HepG2 (cell line): ENCODE measurements around the gene TTN. TPM values are rescaled to one million over a fixed set of nuclear protein-coding genes. Genes with fewer than 3 reads are reported as not detected.
A peak's percentile ranks its signal among the peaks of the same experiment; 100 is the strongest.

Experiments
- ATAC-seq: fragments of 200-7000 bp; cut with Tn5 transposase; 3 replicates; pipeline ENCODE4 v1.9.1; 2020; ENCODE audit warnings: mild to moderate bottlenecking, moderate library complexity
- BruUV-seq: library from RNA; stranded (reverse); fragments of 400-500 nt; replicated peaks from 2 replicates; lab custom pipeline; 2021; lab: Mats Ljungman, UMichigan
- CTCF ChIA-PET: fragments of 300-600 bp; formaldehyde crosslinking; extraction: SDS; loops from one replicate; lab custom pipeline; 2021; ENCODE audit warnings: low total read pairs, inconsistent platforms, low intra/inter-chr PET ratio; lab: Yijun Ruan, JAX
- POLR2A ChIA-PET: fragments of 350-600 bp; sonication (Branson Sonifier 250); formaldehyde crosslinking; loops from one replicate; lab custom pipeline; 2020; ENCODE audit warnings: antibody characterized with exemption, inconsistent platforms; lab: Yijun Ruan, JAX
- DNase-seq: peaks from one replicate; pipeline ENCODE4 v3.0.0-alpha.2; 2015; ENCODE audit warnings: low spot score
- FAIRE-seq: peaks from 3 replicates; lab custom pipeline; 2011; peaks lifted over from hg19 to GRCh38; lab: Jason Lieb, UNC
- H2AFZ ChIP-seq: one replicate; pipeline ENCODE4 v1.6.1; 2011; ENCODE audit warnings: low read length, inconsistent platforms
- H3K27ac ChIP-seq: fragments of 300-600 bp; 3 replicates; pipeline ENCODE4 v1.8.0; 2011; ENCODE audit warnings: mixed run types, mild to moderate bottlenecking, mixed read lengths, low read length, inconsistent platforms; ENCODE audit not compliant: insufficient read depth; ENCODE audit errors: extremely low read length
- H3K27me3 ChIP-seq, 2 experiments: fragments of 200-600 bp in 1 of 2; 2 replicates in 1 of 2; 3 replicates in 1 of 2; pipeline versions ENCODE4 v1.6.0 to v1.8.0; 2011; ENCODE audit warnings: low read length in 2 of 2, mild to moderate bottlenecking in 2 of 2, moderate library complexity in 2 of 2, inconsistent platforms in 1 of 2; ENCODE audit not compliant: insufficient read depth in 2 of 2, control insufficient read depth in 1 of 2
- H3K36me3 ChIP-seq, 2 experiments: fragments of 200-600 bp in 1 of 2; replicated peaks in 1 of 2; 2 replicates in 1 of 2; 3 replicates in 1 of 2; pipeline versions ENCODE4 v1.5.1 to v1.8.0; 2011; ENCODE audit warnings: low read length in 2 of 2, inconsistent platforms in 1 of 2; ENCODE audit not compliant: insufficient read depth in 2 of 2, control insufficient read depth in 1 of 2
- H3K4me1 ChIP-seq: 2 replicates; pipeline ENCODE4 v1.5.1; 2012; ENCODE audit warnings: low read length, inconsistent platforms; ENCODE audit not compliant: insufficient read depth
- H3K4me2 ChIP-seq: 2 replicates; pipeline ENCODE4 v1.6.0; 2011; ENCODE audit warnings: low read depth, low read length, inconsistent platforms
- H3K4me3 ChIP-seq, 3 experiments: fragments of 200-600 bp in 1 of 3; sonication (generic), shearing (Covaris generic) in 1 of 3; replicated peaks in 1 of 3; 2 replicates each; pipeline ENCODE4 v1.5.1; 2011 to 2016; ENCODE audit warnings: low read length in 3 of 3, inconsistent platforms in 2 of 3, low read depth in 2 of 3, mild to moderate bottlenecking in 2 of 3, control low read depth in 1 of 3, mixed read lengths in 1 of 3; ENCODE audit not compliant: insufficient read depth in 1 of 3
- H3K79me2 ChIP-seq: one replicate; pipeline ENCODE4 v1.6.1; 2011; ENCODE audit warnings: low read length, inconsistent platforms; ENCODE audit not compliant: insufficient read depth
- H3K9ac ChIP-seq: 2 replicates; pipeline ENCODE4 v1.6.0; 2011; ENCODE audit warnings: mild to moderate bottlenecking, low read depth, low read length, inconsistent platforms; ENCODE audit not compliant: insufficient read depth
- H3K9me3 ChIP-seq: 2 replicates; pipeline ENCODE4 v1.5.1; 2012; ENCODE audit warnings: mild to moderate bottlenecking, low read length
- H4K20me1 ChIP-seq: 2 replicates; pipeline ENCODE4 v1.6.0; 2011; ENCODE audit warnings: inconsistent platforms, mild to moderate bottlenecking, low read length, moderate library complexity; ENCODE audit not compliant: insufficient read depth
- FOXP1 ChIP-seq, 2 experiments: fragments of 450-650 bp in 1 of 2; IDR thresholded peaks; 2 replicates each; pipeline ENCODE4 v1.6.1; 2017 to 2018; ENCODE audit warnings: antibody characterized with exemption in 1 of 2
- GABPB1 ChIP-seq: IDR thresholded peaks from 2 replicates; pipeline ENCODE4 v1.6.1; 2016; ENCODE audit warnings: mild to moderate bottlenecking, missing genetic modification reagents, moderate library complexity, missing compliant biosample characterization
- GTF3A ChIP-seq: sonication (generic); formaldehyde crosslinking; conservative IDR thresholded peaks from 2 replicates; pipeline ENCODE4 v1.4.0; 2020; ENCODE audit warnings: mild to moderate bottlenecking, missing genetic modification reagents
- THAP11 ChIP-seq: IDR thresholded peaks from 2 replicates; pipeline ENCODE4 v1.6.1; 2016; ENCODE audit warnings: missing biosample characterization, missing genetic modification reagents
- ZBTB38 ChIP-seq: sonication (generic); formaldehyde crosslinking; IDR thresholded peaks from 2 replicates; pipeline ENCODE4 v1.5.1; 2020; ENCODE audit warnings: mild to moderate bottlenecking, missing genetic modification reagents
- WGBS: methylation state at CpG from one replicate; pipeline ENCODE4 v1.1.6; 2017; ENCODE audit warnings: low lambda C conversion rate; 5-methylcytosine and 5-hydroxymethylcytosine counted together
- in situ Hi-C: cut with HindIII; loops from 2 replicates; pipeline ENCODE4 v1.10.0; 2017; ENCODE audit warnings: low pct_unique_long_range_greater_than_20kb; ENCODE audit not compliant: extremely low pct_ligation_motif_present
- intact Hi-C: fragments of 100-400 bp; cut with micrococcal nuclease; formaldehyde crosslinking; loops from one replicate; pipeline ENCODE4 v1.10.0; 2022; ENCODE audit not compliant: unreplicated experiment
- polyA plus RNA-seq, 8 experiments: library from polyadenylated mRNA; depleted of rRNA in 3 of 8; stranded (reverse) in 7 of 8; unstranded in 1 of 8; fragments of >200 nt; fragmentation: Illumina TruSeq in 4 of 8; extraction: Trizol in 4 of 8; gene quantifications; 2 replicates each; pipeline versions ENCODE4 v1.2.1 to v1.2.3, GENCODE V29; 2011 to 2016; ENCODE audit warnings: low read depth in 4 of 8, missing spikeins in 1 of 8, mixed read lengths in 1 of 8; ENCODE audit not compliant: insufficient read depth in 1 of 8
- total RNA-seq, 5 experiments: library from RNA; depleted of rRNA; stranded (reverse); fragments of >200 nt; fragmentation: Illumina TruSeq; extraction: Trizol; gene quantifications; 2 replicates each; pipeline ENCODE4 v1.2.3, GENCODE V29; 2016; ENCODE audit warnings: low read depth in 1 of 5
- TF ChIP-seq, protein P1 (sequence below): sonication (generic); formaldehyde crosslinking; IDR thresholded peaks from 2 replicates; pipeline ENCODE4 v1.9.0; 2022; ENCODE audit warnings: low read depth, missing genetic modification reagents

TTN gene
- total and polyA plus RNA-seq, 2 of the 13 experiments (the other 11 are each of a cell fraction or from before 2014, with no cell fraction given), result under 0.01 TPM

DNA sequence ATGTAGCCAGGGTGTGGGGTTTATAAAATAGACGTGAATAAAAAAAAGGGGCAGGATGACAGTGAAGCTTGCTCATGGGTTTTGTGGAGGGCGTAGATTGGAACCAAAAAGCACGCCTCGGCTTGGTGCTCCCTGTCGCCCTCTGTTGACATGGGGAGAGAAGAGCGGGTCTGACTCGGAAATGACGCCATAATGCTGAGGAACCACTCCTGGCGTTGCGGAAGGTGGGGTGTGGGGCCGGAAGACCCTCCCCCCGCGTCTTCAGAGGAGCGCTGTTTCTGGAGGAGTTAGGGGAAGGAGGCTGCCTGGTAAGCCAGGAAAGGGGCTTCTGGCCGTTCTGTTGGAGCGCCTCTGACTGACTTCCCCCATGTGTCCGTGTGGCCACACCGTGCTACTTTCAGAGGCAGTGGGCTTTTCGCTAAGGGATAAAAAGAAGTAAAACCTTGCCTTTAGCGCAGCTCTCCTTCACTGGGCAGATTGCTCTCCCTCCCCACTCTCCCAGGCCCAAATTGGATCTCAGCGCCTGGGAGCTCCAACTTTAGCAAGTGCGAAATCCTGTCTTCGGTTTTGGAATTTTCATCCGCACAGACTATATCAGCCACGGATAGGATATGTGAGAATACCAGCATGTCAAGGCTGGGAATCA lies 284.1 kb downstream of the TTN start (continued):
- no peak for TF ChIP-seq FOXP1 (IDR thresholded peaks at IDR 0.05)
- TF ChIP-seq FOXP1 (CRISPR knock-in tag; IDR thresholded peaks at IDR 0.05), result no peak
- TF ChIP-seq THAP11 (CRISPR knock-in tag), result peak; percentile 79
- no peak for TF ChIP-seq ZBTB38 (CRISPR knock-in tag)
- no peak for TF ChIP-seq GTF3A (CRISPR knock-in tag)
- TF ChIP-seq, protein P1, sequence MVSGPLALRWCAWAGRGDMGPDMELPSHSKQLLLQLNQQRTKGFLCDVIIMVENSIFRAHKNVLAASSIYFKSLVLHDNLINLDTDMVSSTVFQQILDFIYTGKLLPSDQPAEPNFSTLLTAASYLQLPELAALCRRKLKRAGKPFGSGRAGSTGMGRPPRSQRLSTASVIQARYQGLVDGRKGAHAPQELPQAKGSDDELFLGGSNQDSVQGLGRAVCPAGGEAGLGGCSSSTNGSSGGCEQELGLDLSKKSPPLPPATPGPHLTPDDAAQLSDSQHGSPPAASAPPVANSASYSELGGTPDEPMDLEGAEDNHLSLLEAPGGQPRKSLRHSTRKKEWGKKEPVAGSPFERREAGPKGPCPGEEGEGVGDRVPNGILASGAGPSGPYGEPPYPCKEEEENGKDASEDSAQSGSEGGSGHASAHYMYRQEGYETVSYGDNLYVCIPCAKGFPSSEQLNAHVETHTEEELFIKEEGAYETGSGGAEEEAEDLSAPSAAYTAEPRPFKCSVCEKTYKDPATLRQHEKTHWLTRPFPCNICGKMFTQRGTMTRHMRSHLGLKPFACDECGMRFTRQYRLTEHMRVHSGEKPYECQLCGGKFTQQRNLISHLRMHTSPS, result no peak

DNA sequence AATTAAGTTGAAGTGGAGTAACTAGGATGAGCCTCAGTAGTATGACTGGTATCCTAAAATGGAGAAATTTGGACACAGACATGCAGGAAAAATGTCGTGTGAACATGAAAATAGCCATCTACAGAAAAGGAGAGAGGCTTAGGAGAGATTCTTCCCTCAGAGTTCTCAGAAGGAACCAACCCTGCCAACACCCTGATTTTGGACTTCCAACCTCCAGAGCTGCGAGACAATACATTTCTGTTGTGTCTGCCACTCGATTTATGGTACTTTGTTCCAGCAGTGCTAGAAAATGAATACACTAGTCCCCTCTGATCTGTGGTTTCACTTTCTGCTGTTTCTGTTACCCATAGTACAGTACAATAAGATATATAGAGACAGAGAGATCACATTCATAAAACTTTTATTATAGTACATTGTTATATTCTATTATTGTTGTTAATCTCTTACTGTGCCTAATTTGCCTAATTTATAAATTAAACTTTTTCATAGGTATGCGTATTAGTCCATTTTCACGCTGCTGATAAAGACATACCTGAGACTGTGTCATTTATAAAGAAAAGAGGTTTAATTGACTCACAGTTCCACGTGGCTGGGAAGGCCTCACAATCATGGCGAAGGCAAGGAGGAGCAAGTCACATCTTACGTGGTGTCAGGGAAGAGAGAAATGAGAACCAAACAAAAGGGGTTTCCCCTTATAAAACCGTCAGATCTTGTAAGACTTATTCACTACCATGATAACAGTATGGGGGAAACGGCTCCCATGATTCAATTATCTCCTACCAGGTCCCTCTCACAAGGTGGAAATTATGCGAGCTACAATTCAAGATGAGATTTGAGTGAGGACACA lies 285.7 kb downstream of the TTN start:
- H3K36me3 ChIP-seq, result peaks cover 0 to 1% of the 10 kb centered on the region in 2 experiments; a peak in 1 of 5 replicates
- H3K27ac ChIP-seq, result no peak overlapping the region
- no peaks in the 10 kb centered on the region for H3K27me3 ChIP-seq
- TF ChIP-seq GABPB1 (CRISPR knock-in tag), result no peak
- H3K4me3 ChIP-seq, result no peak overlapping the region
- no peak for ATAC-seq
- intact Hi-C loops (loop anchor here (2.0 kb wide), 1 partner anchor 41 kb away; the partner anchor contains the start of gene PLEKHA3), in situ Hi-C loops (no loop called here)
- H3K9me3 ChIP-seq, result no peaks in the 10 kb centered on the region
- no TSS peak for BruUV-seq
- H2AFZ ChIP-seq, result no peak overlapping the region
- DNase-seq, result no peak
- no peak overlapping the region for H3K9ac ChIP-seq
- H3K4me1 ChIP-seq, result no peaks in the 10 kb centered on the region
- no peak overlapping the region for H3K4me2 ChIP-seq
- POLR2A ChIA-PET, result no interaction called here
- H4K20me1 ChIP-seq, result no peaks in the 10 kb centered on the region
- peaks cover 12% of the 10 kb centered on the region for H3K79me2 ChIP-seq
- no peak for FAIRE-seq
- CTCF ChIA-PET, result no interaction called here
- WGBS, result 93% methylated on average over 11 of the region's 11 CpGs
